Endothelial cell of umbilical vein (primary cell): ENCODE measurements around the gene COTL1. TPM values are rescaled to one million over a fixed set of nuclear protein-coding genes. Genes with fewer than 3 reads are reported as not detected.

Experiments
- BruUV-seq: library from RNA; stranded (reverse); fragments of 400-500 nt; replicated peaks from 2 replicates; lab custom pipeline; 2021; lab: Mats Ljungman, UMichigan
- CTCF ChIA-PET: fragments of 300-600, 350-600 bp; sonication (Branson Sonifier 250); formaldehyde crosslinking; loops from one replicate; lab custom pipeline; 2021; ENCODE audit warnings: antibody characterized with exemption, inconsistent platforms; lab: Charles Lee
- POLR2A ChIA-PET: fragments of 300-600, 350-600 bp; sonication (Branson Sonifier 250); formaldehyde crosslinking; loops from one replicate; lab custom pipeline; 2021; ENCODE audit warnings: antibody characterized with exemption, inconsistent platforms; lab: Charles Lee
- DNase-seq: peaks from one replicate; pipeline ENCODE4 v3.0.0-alpha.2; 2011; ENCODE audit warnings: low read depth, low spot score
- FAIRE-seq: peaks from 2 replicates; lab custom pipeline; 2011; peaks lifted over from hg19 to GRCh38; lab: Jason Lieb, UNC
- H2AFZ ChIP-seq: 2 replicates; pipeline ENCODE4 v1.6.0; 2012; ENCODE audit warnings: low read depth, low read length, control low read depth, inconsistent platforms
- H3K27ac ChIP-seq: 2 replicates; pipeline ENCODE4 v1.5.1; 2011; ENCODE audit warnings: low read depth, mild to moderate bottlenecking, control low read depth, low read length, moderate library complexity; ENCODE audit not compliant: insufficient read depth
- H3K27me3 ChIP-seq, 2 experiments: 2 replicates each; pipeline versions ENCODE4 v1.6.0 to v1.6.1; 2011; ENCODE audit warnings: low read length in 2 of 2, mixed read lengths in 1 of 2; ENCODE audit not compliant: control insufficient read depth in 2 of 2, insufficient read depth in 2 of 2
- H3K36me3 ChIP-seq, 2 experiments: 2 replicates in 1 of 2; 3 replicates in 1 of 2; pipeline ENCODE4 v1.5.1; 2011; ENCODE audit warnings: low read length in 2 of 2, mild to moderate bottlenecking in 1 of 2, moderate library complexity in 1 of 2; ENCODE audit not compliant: control insufficient read depth in 2 of 2, insufficient read depth in 2 of 2; ENCODE audit errors: extremely low read depth in 1 of 2
- H3K4me1 ChIP-seq: 3 replicates; pipeline ENCODE4 v1.5.1; 2011; ENCODE audit warnings: mild to moderate bottlenecking, low read length; ENCODE audit not compliant: control insufficient read depth, insufficient read depth; ENCODE audit errors: extremely low read depth
- H3K4me2 ChIP-seq: 2 replicates; pipeline ENCODE4 v1.6.1; 2011; ENCODE audit warnings: low read length, control low read depth, mixed read lengths; ENCODE audit not compliant: insufficient read depth
- H3K4me3 ChIP-seq, 3 experiments: fragments of 200-600 bp in 1 of 3; sonication (generic), shearing (Covaris generic) in 1 of 3; replicated peaks in 1 of 3; 2 replicates each; pipeline ENCODE4 v1.5.1; 2011 to 2016; ENCODE audit warnings: control low read depth in 3 of 3, low read length in 3 of 3, mild to moderate bottlenecking in 2 of 3, inconsistent platforms in 1 of 3, low read depth in 1 of 3, moderate library complexity in 1 of 3; ENCODE audit not compliant: insufficient read depth in 1 of 3
- H3K79me2 ChIP-seq: 2 replicates; pipeline ENCODE4 v1.6.0; 2012; ENCODE audit warnings: low read length, inconsistent platforms; ENCODE audit not compliant: control insufficient read depth, insufficient read depth
- H3K9ac ChIP-seq: replicated peaks from 2 replicates; pipeline ENCODE3; 2011; ENCODE audit warnings: low read length, control low read depth; ENCODE audit not compliant: insufficient read depth; ENCODE audit errors: extremely low read depth
- H3K9me1 ChIP-seq: replicated peaks from 3 replicates; pipeline ENCODE4 v1.6.0; 2011; ENCODE audit warnings: mild to moderate bottlenecking, low read length; ENCODE audit not compliant: control insufficient read depth, insufficient read depth; ENCODE audit errors: extremely low read depth
- H3K9me3 ChIP-seq: replicated peaks from 2 replicates; pipeline ENCODE4 v1.5.1; 2012; ENCODE audit warnings: low read length, inconsistent platforms; ENCODE audit not compliant: control insufficient read depth, insufficient read depth
- H4K20me1 ChIP-seq: replicated peaks from 2 replicates; pipeline ENCODE3; 2011; ENCODE audit warnings: mild to moderate bottlenecking, low read length; ENCODE audit not compliant: control insufficient read depth, insufficient read depth; ENCODE audit errors: extremely low read depth
- EZH2 ChIP-seq: IDR thresholded peaks from 2 replicates; pipeline ENCODE4 v1.6.1; 2012; ENCODE audit warnings: borderline replicate concordance, low read depth, mild to moderate bottlenecking, moderate library complexity, low read length, inconsistent platforms; ENCODE audit not compliant: severe bottlenecking
- FOS ChIP-seq: IDR thresholded peaks from 2 replicates; pipeline ENCODE4 v1.6.1; 2011; ENCODE audit warnings: mild to moderate bottlenecking, low read length, moderate library complexity, borderline replicate concordance; ENCODE audit not compliant: insufficient read depth
- GATA2 ChIP-seq: IDR thresholded peaks from 2 replicates; pipeline ENCODE4 v1.7.0; 2011; ENCODE audit warnings: low read depth, mild to moderate bottlenecking, moderate library complexity, mixed read lengths, low read length; ENCODE audit not compliant: insufficient read length, insufficient read depth
- JUN ChIP-seq: IDR thresholded peaks from 2 replicates; pipeline ENCODE4 v1.6.1; 2011; ENCODE audit warnings: borderline replicate concordance, low read depth; ENCODE audit not compliant: insufficient read length, insufficient read depth
- MYC ChIP-seq: IDR thresholded peaks from one replicate; pipeline ENCODE4 v1.6.1; 2011; ENCODE audit warnings: mild to moderate bottlenecking, low read depth, low read length
- POLR2A ChIP-seq: IDR thresholded peaks from 2 replicates; pipeline ENCODE4 v1.6.1; 2012; ENCODE audit warnings: low read depth, mild to moderate bottlenecking, control low read depth, low read length
- POLR2AphosphoS5 ChIP-seq: IDR thresholded peaks from 2 replicates; pipeline ENCODE4 v1.6.1; 2012; ENCODE audit warnings: low read depth, mild to moderate bottlenecking, control low read depth, low read length, moderate library complexity; ENCODE audit not compliant: insufficient read depth
- dilution Hi-C: fragments of 300-500 bp; cut with MboI; formaldehyde crosslinking; loops from one replicate; pipeline ENCODE4 v1.15.0; 2019; ENCODE audit warnings: low sequenced_read_pairs; ENCODE audit not compliant: extremely low pct_ligation_motif_present
- intact Hi-C: fragments of 100-400 bp; cut with micrococcal nuclease; formaldehyde crosslinking; loops from one replicate; pipeline ENCODE4 v1.10.0; 2022
- polyA plus RNA-seq, 4 experiments: library from polyadenylated mRNA; depleted of rRNA in 3 of 4; stranded (reverse) in 3 of 4; unstranded in 1 of 4; fragments of >200 nt; gene quantifications; 2 replicates each; pipeline versions ENCODE4 v1.2.1 to v1.2.3, GENCODE V29; 2011 to 2012; ENCODE audit warnings: missing spikeins in 1 of 4
- total RNA-seq: library from RNA; stranded (reverse); gene quantifications from 2 replicates; pipeline ENCODE4 v1.2.3, GENCODE V29; 2021
- TF ChIP-seq, protein P1 (sequence below), 2 donors: IDR thresholded peaks; 1 replicate in 1 of 2; 2 replicates in 1 of 2; pipeline ENCODE4 v1.5.1; 2011; ENCODE audit warnings: low read length in 2 of 2, mild to moderate bottlenecking in 2 of 2, moderate library complexity in 2 of 2, control low read depth in 1 of 2, inconsistent platforms in 1 of 2, low read depth in 1 of 2; ENCODE audit not compliant: insufficient read depth in 1 of 2; ENCODE audit errors: extremely low read depth in 1 of 2
- TF ChIP-seq, protein P2 (sequence below): IDR thresholded peaks from 2 replicates; pipeline ENCODE4 v1.6.1; 2011; ENCODE audit not compliant: insufficient read depth, insufficient read length

Gene COTL1
- total and polyA plus RNA-seq, 2 donors (not counting 3 experiments of a cell fraction or from before 2014, with no cell fraction given), result 90.0 to 200 TPM

- POLR2A ChIA-PET, result interaction anchor here (2.6 kb wide), 1 partner anchor 69 kb away, joined by 9 read pairs; no protein-coding TSS in a partner anchor
- Histone ChIP-seq H3K27me3 (no peaks in the 10 kb centered on the region), H3K9me1 (no peaks in the 10 kb centered on the region), H3K36me3 (no peaks in the 10 kb centered on the region), H3K9ac (no peak overlapping the region), H2AFZ (no peak overlapping the region), H3K27ac (no peak overlapping the region), H3K9me3 (no peaks in the 10 kb centered on the region), H3K79me2 (no peaks in the 10 kb centered on the region), H3K4me2 (no peak overlapping the region), H3K4me3 (no peak overlapping the region), H4K20me1 (no peaks in the 10 kb centered on the region), H3K4me1 (peaks cover 40% of the 10 kb centered on the region)
- TF ChIP-seq GATA2, result no peak
- TF ChIP-seq POLR2AphosphoS5, result no peak
- no peak for TF ChIP-seq FOS
- no peak for TF ChIP-seq EZH2
- TF ChIP-seq JUN, result no peak
- TF ChIP-seq MYC, result no peak
- TF ChIP-seq POLR2A, result no peak
- TF ChIP-seq, protein P1, sequence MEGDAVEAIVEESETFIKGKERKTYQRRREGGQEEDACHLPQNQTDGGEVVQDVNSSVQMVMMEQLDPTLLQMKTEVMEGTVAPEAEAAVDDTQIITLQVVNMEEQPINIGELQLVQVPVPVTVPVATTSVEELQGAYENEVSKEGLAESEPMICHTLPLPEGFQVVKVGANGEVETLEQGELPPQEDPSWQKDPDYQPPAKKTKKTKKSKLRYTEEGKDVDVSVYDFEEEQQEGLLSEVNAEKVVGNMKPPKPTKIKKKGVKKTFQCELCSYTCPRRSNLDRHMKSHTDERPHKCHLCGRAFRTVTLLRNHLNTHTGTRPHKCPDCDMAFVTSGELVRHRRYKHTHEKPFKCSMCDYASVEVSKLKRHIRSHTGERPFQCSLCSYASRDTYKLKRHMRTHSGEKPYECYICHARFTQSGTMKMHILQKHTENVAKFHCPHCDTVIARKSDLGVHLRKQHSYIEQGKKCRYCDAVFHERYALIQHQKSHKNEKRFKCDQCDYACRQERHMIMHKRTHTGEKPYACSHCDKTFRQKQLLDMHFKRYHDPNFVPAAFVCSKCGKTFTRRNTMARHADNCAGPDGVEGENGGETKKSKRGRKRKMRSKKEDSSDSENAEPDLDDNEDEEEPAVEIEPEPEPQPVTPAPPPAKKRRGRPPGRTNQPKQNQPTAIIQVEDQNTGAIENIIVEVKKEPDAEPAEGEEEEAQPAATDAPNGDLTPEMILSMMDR (IDR thresholded peaks at IDR 0.05; ENCODE audit: extremely low read depth in 1 of 2, insufficient read depth in 1 of 2, low read depth in 1 of 2, low read length in 2 of 2), result no peak
- TF ChIP-seq, protein P2, sequence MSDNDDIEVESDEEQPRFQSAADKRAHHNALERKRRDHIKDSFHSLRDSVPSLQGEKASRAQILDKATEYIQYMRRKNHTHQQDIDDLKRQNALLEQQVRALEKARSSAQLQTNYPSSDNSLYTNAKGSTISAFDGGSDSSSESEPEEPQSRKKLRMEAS, result no peak
- BruUV-seq, result no TSS peak
- intact Hi-C loops, result no loop called here
- dilution Hi-C loops, result no loop called here
- no peak for DNase-seq
- no peak for FAIRE-seq
- CTCF ChIA-PET, result no interaction called here
Measured at GRCh38 chr16:84530590-84530989, 87.3 kb downstream of the COTL1 start.
